Bronchial epithelial cell (primary cell): ENCODE results near the gene ADAM15. TPM values are rescaled to one million over a fixed set of nuclear protein-coding genes. Genes with fewer than 3 reads are reported as not detected.

Source experiments
- DNase-seq: peaks from one replicate; pipeline ENCODE4 v3.0.0-alpha.2; 2010; ENCODE audit warnings: low read depth
- FAIRE-seq: peaks from 2 replicates; lab custom pipeline; 2011; peaks lifted over from hg19 to GRCh38; lab: Jason Lieb, UNC
- H3K27me3 ChIP-seq: 2 replicates; pipeline ENCODE4 v1.5.1; 2011; ENCODE audit warnings: low read length; ENCODE audit not compliant: control insufficient read depth, insufficient read depth
- H3K36me3 ChIP-seq: 2 replicates; pipeline ENCODE4 v1.5.1; 2011; ENCODE audit warnings: low read length; ENCODE audit not compliant: control insufficient read depth, insufficient read depth
- H3K4me3 ChIP-seq: 2 replicates; pipeline ENCODE4 v1.5.1; 2011; ENCODE audit warnings: mild to moderate bottlenecking, low read depth, low read length, control low read depth
- CTCF ChIP-seq: IDR thresholded peaks from 2 replicates; pipeline ENCODE4 v1.5.1; 2011; ENCODE audit warnings: mild to moderate bottlenecking, moderate library complexity, low read length, control low read depth, inconsistent platforms; ENCODE audit not compliant: insufficient read depth, severe bottlenecking
- total RNA-seq: library from RNA; depleted of rRNA; stranded (reverse); fragments of >200 nt; gene quantifications from 2 replicates; pipeline ENCODE4 v1.2.1, GENCODE V29; 2014

ADAM15 gene
- total RNA-seq, 1 donor from 2014 or later: 181 TPM

GRCh38 chr1:155033524-155033923 is 17.6 kb upstream of the ADAM15 start, which contains the start of the genes DCST1 and DCST2:
DCST1 (plus strand) TSS chr1:155033824; CDS start chr1:155034037, 213 bp downstream.
DCST2 (minus strand) TSS chr1:155033781; CDS start chr1:155033701, 80 bp downstream.
- Histone ChIP-seq H3K36me3 (no peaks in the 10 kb centered on the region), H3K27me3 (no peaks in the 10 kb centered on the region), H3K4me3 (no peak within 1 kb of the TSS)
- TF ChIP-seq CTCF: no peak
- FAIRE-seq: no peak
- no peak for DNase-seq

GRCh38 chr1:155034318-155035208 is 16.6 kb upstream of the ADAM15 start:
- peak; percentile 7 for TF ChIP-seq CTCF
- H3K27me3 ChIP-seq: no peaks in the 10 kb centered on the region
- peak; percentile 68 for DNase-seq
- H3K36me3 ChIP-seq: no peaks in the 10 kb centered on the region
- no peak for FAIRE-seq
- no peak overlapping the region for H3K4me3 ChIP-seq

GRCh38 chr1:155035936-155036335 is 15.2 kb upstream of the ADAM15 start:
- H3K27me3 ChIP-seq: no peaks in the 10 kb centered on the region
- no peak overlapping the region for H3K4me3 ChIP-seq
- DNase-seq (no peak), FAIRE-seq (no peak)
- H3K36me3 ChIP-seq: no peaks in the 10 kb centered on the region
- TF ChIP-seq CTCF: no peak

GRCh38 chr1:155037043-155037442 is 14.1 kb upstream of the ADAM15 start:
- no peak for TF ChIP-seq CTCF
- DNase-seq: no peak
- H3K27me3 ChIP-seq: no peaks in the 10 kb centered on the region
- no peak overlapping the region for H3K4me3 ChIP-seq
- FAIRE-seq: no peak
- no peaks in the 10 kb centered on the region for H3K36me3 ChIP-seq

- Histone ChIP-seq H3K36me3 (no peaks in the 10 kb centered on the region), H3K4me3 (no peak overlapping the region), H3K27me3 (no peaks in the 10 kb centered on the region)
- TF ChIP-seq CTCF: no peak
- DNase-seq (peak; percentile 29), FAIRE-seq (no peak)
Measured at GRCh38 chr1:155037851-155038441, 13.2 kb upstream of the ADAM15 start.
